Cardiac septum (tissue), 1 donor: ENCODE data around the gene NMRK1. TPM values are rescaled to one million over a fixed set of nuclear protein-coding genes. Genes with fewer than 3 reads are reported as not detected.

ENCODE experiments used
- DNase-seq: peaks from one replicate; pipeline ENCODE4 v3.0.0-alpha.2; 2020; ENCODE audit warnings: low spot score
- intact Hi-C: fragments of 100-400 bp; cut with DNase I; formaldehyde crosslinking; loops from one replicate; pipeline ENCODE4 v1.14.0; 2022
- total RNA-seq: library from RNA; stranded (reverse); fragmentation: NEBNext Ultra II Directional; extraction: Animal tissue kit (Norgen Biotek cat#: 25700); gene quantifications from one replicate; pipeline ENCODE4 v1.2.1, GENCODE V29; 2021
- donor health status: DM: no; HTN: no; CAD: no.

The NMRK1 gene
- total RNA-seq, 1 donor from 2014 or later = 10.7 TPM

DNA sequence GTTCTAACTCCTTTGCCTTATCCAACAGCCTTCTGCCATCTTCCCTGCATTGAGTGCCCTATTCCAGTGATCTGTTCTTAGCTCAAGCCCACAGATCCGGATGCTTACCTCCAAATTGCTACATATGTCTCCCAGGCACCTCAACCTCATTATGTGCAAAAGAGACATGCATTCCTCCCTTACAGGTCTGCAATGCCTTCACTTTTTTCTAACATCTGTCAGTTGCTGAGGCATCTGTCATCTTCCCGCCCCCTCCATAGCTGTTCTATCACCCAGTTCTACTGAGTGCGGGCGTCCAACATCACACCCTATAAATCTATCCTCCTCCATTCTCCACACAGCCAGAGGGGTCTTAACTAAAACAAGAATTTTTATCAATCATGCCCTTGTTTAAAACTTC is 20.1 kb downstream of the NMRK1 start:
- DNase-seq = no peak
- intact Hi-C loops = no loop called here

DNA sequence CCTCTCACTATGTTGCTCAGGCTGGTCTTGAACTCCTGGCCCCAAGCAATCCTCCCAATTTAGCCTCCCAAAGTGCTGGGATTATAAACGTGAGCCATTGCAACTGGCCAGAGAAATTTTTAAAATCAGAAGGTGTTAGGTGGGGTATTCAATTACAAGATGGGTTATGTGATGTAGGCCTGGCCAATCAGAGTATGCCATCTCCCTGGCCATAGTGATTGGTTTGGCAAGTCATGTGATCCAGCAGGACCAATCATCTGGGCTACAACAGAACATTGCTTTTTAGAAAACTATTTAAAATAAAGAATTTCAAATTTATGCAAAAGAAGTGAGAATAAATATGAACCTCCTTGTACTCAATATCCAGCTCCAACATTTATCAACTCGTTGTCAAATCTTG is 22.4 kb downstream of the NMRK1 start:
- intact Hi-C loops = no loop called here
- DNase-seq = no peak

GRCh38 chr9:75064307-75065025 is 23.5 kb downstream of the NMRK1 start:
- intact Hi-C loops = no loop called here

GRCh38 chr9:75063556-75064305 is 24.2 kb downstream of the NMRK1 start:
- intact Hi-C loops = no loop called here
- no peak for DNase-seq

More at GRCh38 chr9:75064307-75065025, 23.5 kb downstream of the NMRK1 start:
- no peak for DNase-seq

GRCh38 chr9:75061169-75061568 is 26.8 kb downstream of the NMRK1 start:
- DNase-seq = no peak
- intact Hi-C loops = no loop called here

DNA sequence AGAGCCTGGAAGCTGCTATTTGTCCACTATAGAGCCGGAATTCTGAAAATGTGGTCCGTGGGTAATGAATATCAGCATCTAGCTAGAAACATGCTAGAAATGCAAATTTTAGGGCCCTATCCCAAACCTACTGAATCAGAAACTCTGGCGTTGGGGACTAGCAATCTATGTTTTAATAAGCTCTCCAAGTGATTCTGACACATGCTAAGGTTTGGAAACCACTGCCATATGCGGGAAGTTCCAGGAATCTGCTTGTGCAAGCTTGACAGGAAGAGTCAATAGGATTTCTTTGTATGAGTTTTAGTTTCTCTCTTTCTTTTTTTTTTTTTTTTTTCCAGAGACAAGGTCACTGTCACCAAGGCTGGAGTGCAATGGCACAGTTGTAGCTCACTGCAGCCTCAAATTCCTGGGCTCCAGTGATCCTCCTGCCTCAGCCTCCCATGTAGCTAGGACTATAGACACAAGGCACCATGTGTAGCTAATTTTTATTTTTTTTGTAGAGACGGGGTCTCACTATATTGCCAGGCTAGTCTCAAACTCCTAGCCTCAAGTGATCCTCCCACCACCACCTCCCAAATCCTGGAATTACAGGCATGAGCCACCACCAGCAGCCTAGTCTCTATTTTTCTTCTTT is 33.5 kb downstream of the NMRK1 start:
- no peak for DNase-seq
- intact Hi-C loops = no loop called here

DNA sequence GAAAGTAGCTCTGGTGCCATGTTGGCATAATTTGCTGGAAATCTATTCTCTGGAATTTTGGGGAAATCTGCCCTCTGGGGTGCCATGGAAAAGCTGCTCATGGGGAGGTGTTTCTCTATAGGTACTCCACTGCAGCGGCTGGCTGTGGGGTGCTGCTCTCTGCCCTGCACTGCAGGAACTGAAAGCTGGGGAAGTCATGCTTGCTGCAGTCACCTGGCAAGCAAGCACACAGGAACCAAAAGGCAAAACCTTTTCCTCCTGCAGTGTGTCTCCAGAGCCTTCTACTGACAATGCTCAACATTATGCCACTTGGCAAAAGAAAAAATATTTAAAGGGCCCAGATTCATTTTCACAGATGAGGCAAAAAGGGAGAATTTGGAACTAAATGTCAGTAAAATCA is 34.1 kb downstream of the NMRK1 start:
- no peak for DNase-seq
- intact Hi-C loops = no loop called here

- intact Hi-C loops = no loop called here
- no peak for DNase-seq
Observed at GRCh38 chr9:75051285-75051684, 36.7 kb downstream of the NMRK1 start.

- intact Hi-C loops = no loop called here
- no peak for DNase-seq
Observed at GRCh38 chr9:75047506-75047905, 40.4 kb downstream of the NMRK1 start.

DNA sequence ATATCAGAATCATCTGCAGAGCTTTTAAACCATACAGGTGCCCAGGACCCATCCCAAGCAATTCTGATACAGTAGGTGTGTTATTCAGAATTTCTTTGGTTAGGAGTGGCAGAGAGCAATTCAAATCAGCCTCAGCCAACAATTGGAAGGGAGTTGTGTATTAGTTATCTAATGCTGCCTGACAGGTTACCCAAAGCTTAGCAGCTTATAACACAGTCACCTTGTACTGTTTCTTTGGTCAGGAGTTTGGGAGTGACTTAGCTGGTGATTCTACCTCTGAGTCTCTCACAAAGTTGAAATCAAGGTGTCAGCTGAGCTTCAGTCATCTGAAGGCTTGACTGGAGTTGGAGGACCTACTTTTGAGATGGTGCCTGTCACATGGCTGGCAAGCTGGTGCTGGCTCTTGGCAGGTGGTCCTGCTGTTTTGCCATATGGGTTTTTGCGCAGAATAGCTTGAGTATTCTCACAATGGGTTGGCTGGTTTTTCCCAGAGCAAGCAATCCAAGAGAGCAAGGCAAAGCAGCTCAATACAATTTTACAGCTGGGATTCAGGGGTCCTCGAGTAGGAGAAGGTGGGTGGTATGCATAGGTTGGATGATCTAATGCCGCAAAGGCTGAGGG is 41.1 kb downstream of the NMRK1 start:
- intact Hi-C loops = no loop called here
- no peak for DNase-seq

GRCh38 chr9:75041041-75041440 is 46.9 kb downstream of the NMRK1 start:
- no peak for DNase-seq
- intact Hi-C loops = no loop called here

- DNase-seq = no peak
- intact Hi-C loops = no loop called here
Observed at GRCh38 chr9:75039801-75040200, 48.2 kb downstream of the NMRK1 start.

DNA sequence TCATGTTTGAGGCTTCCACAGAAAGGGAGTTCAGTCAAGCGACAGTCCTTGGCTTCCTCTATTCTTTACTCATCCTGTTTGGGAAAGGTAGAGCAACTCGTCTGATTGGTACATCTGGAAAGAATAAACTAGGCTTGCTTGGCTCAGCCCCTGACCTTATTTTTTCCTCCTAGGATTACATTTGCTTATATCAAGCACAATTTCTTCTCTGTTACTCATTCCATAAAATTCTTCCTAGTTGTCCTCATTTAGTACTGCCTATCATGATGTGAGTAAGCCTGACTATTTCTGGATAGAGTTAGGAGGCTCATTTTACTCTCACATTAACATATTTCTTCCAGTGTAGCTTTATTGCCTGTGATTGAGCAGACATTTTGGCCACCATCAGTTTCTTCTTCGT is 48.9 kb downstream of the NMRK1 start:
- intact Hi-C loops = no loop called here
- no peak for DNase-seq

DNA sequence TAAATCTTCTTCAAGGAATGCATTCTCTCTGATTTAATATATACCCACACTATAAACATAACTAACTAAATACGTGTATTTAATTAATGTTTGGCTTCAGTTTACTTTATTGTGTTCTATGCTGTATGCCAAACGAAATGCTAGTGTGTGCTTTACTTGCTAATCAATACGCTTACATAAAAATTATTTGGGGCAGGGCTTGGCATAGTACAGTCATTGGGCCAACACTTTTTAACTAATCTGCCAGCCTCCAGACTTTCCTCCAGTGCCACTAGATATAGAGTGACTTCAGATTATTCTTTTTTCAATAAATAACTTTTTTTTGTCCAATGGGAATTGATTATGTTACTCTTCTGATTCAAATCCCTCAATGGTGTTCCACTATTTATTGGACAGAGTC is 51.2 kb downstream of the NMRK1 start:
- intact Hi-C loops = no loop called here

GRCh38 chr9:75033791-75034473 is 54.0 kb downstream of the NMRK1 start:
- intact Hi-C loops = no loop called here
- no peak for DNase-seq

More for the DNA sequence above, 51.2 kb downstream of the NMRK1 start:
- no peak for DNase-seq

DNA sequence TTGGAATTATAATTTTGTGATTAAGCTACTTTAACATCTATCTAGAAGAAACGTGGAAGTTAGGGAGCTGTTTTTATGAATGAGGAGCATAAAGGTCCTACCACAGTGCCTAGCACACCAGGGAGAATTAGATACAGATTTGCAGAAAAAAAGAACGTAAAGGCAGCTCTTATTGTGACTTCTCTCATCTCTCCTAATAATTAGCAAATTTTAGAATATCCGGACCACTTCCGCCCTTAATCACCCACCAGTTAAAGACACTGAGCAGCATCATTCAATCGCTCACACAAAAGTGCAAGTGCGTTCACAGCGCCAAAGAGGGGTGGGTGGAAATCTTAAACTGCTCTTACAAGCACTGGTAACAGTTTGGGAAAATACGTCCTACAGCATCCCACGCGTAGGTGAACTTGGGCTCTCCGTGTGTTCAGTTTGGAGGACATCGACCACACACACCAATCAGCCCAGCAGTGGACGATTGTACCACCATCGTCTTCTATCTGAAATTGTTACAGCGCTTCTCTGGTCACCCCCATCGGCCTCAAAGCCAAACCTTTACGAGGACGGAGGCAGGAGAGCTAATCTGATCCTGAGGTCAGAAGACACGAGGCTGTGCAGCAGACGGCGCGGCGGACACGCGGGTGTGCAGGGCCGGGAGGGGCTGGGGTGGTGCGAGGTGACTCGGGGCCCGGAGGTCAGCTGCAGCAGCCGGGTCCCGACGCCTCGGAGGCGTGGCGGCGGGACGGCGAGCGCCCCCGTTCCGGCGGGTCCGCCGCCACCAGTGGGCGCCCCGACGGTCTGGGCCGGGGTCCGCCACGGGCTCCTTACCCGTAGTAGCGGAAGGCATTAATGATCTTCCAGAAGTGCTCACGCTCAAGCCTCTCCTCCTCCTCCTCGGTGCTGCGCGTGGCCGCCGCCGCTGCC is 60.5 kb downstream of the NMRK1 start:
- DNase-seq = peak; percentile 80
- intact Hi-C loops = loop anchor here (1.0 kb wide), 1 partner anchor 61 kb away; the partner anchor contains the start of genes NMRK1 and OSTF1

DNA sequence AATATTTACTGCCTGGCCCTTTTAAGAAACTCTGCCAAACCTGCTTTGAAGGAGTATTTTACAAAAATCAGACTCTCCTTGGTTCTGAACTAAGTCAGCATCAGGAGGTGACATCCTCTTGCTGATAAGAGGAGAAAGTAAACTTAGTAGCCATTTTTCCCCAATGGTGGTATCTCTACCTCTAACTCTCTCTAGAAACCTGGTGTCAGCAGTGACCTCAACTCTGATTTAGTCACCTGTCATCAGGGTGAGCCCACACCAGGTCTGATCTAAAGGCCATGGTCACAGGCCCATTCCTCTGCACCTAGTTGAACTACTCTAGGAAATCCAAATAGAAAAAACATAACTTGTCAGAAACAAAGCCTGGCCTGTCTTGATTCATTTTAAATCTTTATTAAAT is 64.1 kb downstream of the NMRK1 start:
- intact Hi-C loops = no loop called here
- DNase-seq = no peak

GRCh38 chr9:75019654-75020053 is 68.3 kb downstream of the NMRK1 start:
- DNase-seq = no peak
- intact Hi-C loops = no loop called here

GRCh38 chr9:75019022-75019421 is 68.9 kb downstream of the NMRK1 start:
- intact Hi-C loops = no loop called here

More at GRCh38 chr9:75019022-75019421, 68.9 kb downstream of the NMRK1 start:
- no peak for DNase-seq
